HG03135 (cell line): ENCODE data around the gene SPACA4.
"Not testable (repeated sequence)": the region's sequence is repeated elsewhere in the genome, so short reads cannot be mapped to it uniquely, and the experiment has no call there.

Source experiments
- ATAC-seq: cut with Tn5 transposase; IDR thresholded peaks from one replicate; pipeline ENCODE4 v1.9.1; 2021; ENCODE audit warnings: mild to moderate bottlenecking, moderate library complexity; ENCODE audit not compliant: unreplicated experiment

Gene SPACA4

GRCh38 chr19:48618278-48618915 lies 11.9 kb downstream of the SPACA4 start:
- ATAC-seq = no peak

GRCh38 chr19:48618916-48619691 lies 12.6 kb downstream of the SPACA4 start, which contains the start of the genes RPL18 and SPHK2:
RPL18 (minus strand) TSS chr19:48619178; CDS start chr19:48619143, 35 bp downstream.
SPHK2 (plus strand) TSS chr19:48619506; CDS start chr19:48620515, 1,009 bp downstream.
- ATAC-seq = peak; percentile 85

GRCh38 chr19:48619692-48620585 lies 13.4 kb downstream of the SPACA4 start:
- ATAC-seq = no peak

GRCh38 chr19:48623556-48624066 lies 17.1 kb downstream of the SPACA4 start:
- no peak for ATAC-seq

GRCh38 chr19:48624067-48624594 lies 17.6 kb downstream of the SPACA4 start:
- peak; percentile 55 for ATAC-seq

- ATAC-seq = no peak
Measured at GRCh38 chr19:48624791-48625723, 18.5 kb downstream of the SPACA4 start.

GRCh38 chr19:48625891-48626327 lies 19.4 kb downstream of the SPACA4 start:
- no peak for ATAC-seq

- ATAC-seq = no peak
Measured at GRCh38 chr19:48627201-48627864, 20.8 kb downstream of the SPACA4 start.

GRCh38 chr19:48627865-48628314 lies 21.3 kb downstream of the SPACA4 start:
- ATAC-seq = no peak

- no peak for ATAC-seq
Measured at GRCh38 chr19:48628486-48629296, 22.1 kb downstream of the SPACA4 start.

- no peak for ATAC-seq
Measured at GRCh38 chr19:48629297-48629598, 22.7 kb downstream of the SPACA4 start.

GRCh38 chr19:48629599-48630295 lies 23.2 kb downstream of the SPACA4 start:
- ATAC-seq = no peak

- no peak for ATAC-seq
Measured at GRCh38 chr19:48630296-48631063, 23.9 kb downstream of the SPACA4 start.

- ATAC-seq = no peak
Measured at GRCh38 chr19:48631225-48631624, 24.7 kb downstream of the SPACA4 start.

GRCh38 chr19:48632286-48632685 lies 25.7 kb downstream of the SPACA4 start:
- ATAC-seq = not testable (repeated sequence)

GRCh38 chr19:48632692-48633147 lies 26.2 kb downstream of the SPACA4 start:
- no peak for ATAC-seq
